ENCODE results near the gene PLXND1.

PLXND1 gene

GRCh38 chr3:129611446-129611800, 4.9 kb upstream of the PLXND1 start:
- TF ChIP-seq FOXM1 (IDR thresholded peaks at IDR 0.05; ENCODE audit: borderline replicate concordance, low read depth) (no peak), EP300 (IDR thresholded peaks at IDR 0.05; ENCODE audit: borderline replicate concordance) (no peak), TCF12 (IDR thresholded peaks at IDR 0.05; ENCODE audit: low read depth) (no peak), REST (IDR thresholded peaks at IDR 0.05; ENCODE audit: low read depth) (no peak), EGR1 (IDR thresholded peaks at IDR 0.05) (no peak), ZBTB7A (IDR thresholded peaks at IDR 0.05; ENCODE audit: low read depth) (no peak), RAD21 (IDR thresholded peaks at IDR 0.05; ENCODE audit: low read depth) (no peak), YY1 (IDR thresholded peaks at IDR 0.05; ENCODE audit: low read depth) (no peak), USF1 (IDR thresholded peaks at IDR 0.05) (no peak), CEBPB (IDR thresholded peaks at IDR 0.05) (no peak), NFIC (IDR thresholded peaks at IDR 0.05) (no peak), MAX (IDR thresholded peaks at IDR 0.05) (no peak), CREB1 (IDR thresholded peaks at IDR 0.05; ENCODE audit: low read depth) (no peak), TAF1 (IDR thresholded peaks at IDR 0.05; ENCODE audit: low read depth) (no peak), TEAD4 (IDR thresholded peaks at IDR 0.05) (no peak)

- TF ChIP-seq MAX (IDR thresholded peaks at IDR 0.05) = no peak
- no peak for TF ChIP-seq CEBPB (IDR thresholded peaks at IDR 0.05)
- TF ChIP-seq TAF1 (IDR thresholded peaks at IDR 0.05; ENCODE audit: low read depth) = no peak
- no peak for TF ChIP-seq FOXM1 (IDR thresholded peaks at IDR 0.05; ENCODE audit: borderline replicate concordance, low read depth)
- TF ChIP-seq EP300 (IDR thresholded peaks at IDR 0.05; ENCODE audit: borderline replicate concordance) = no peak
- TF ChIP-seq REST (IDR thresholded peaks at IDR 0.05; ENCODE audit: low read depth) = no peak
- no peak for TF ChIP-seq TEAD4 (IDR thresholded peaks at IDR 0.05)
- TF ChIP-seq TCF12 (IDR thresholded peaks at IDR 0.05; ENCODE audit: low read depth) = no peak
- TF ChIP-seq EGR1 (IDR thresholded peaks at IDR 0.05) = no peak
- TF ChIP-seq YY1 (IDR thresholded peaks at IDR 0.05; ENCODE audit: low read depth) = no peak
- no peak for TF ChIP-seq RAD21 (IDR thresholded peaks at IDR 0.05; ENCODE audit: low read depth)
- no peak for TF ChIP-seq NFIC (IDR thresholded peaks at IDR 0.05)
- TF ChIP-seq ZBTB7A (IDR thresholded peaks at IDR 0.05; ENCODE audit: low read depth) = no peak
- no peak for TF ChIP-seq CREB1 (IDR thresholded peaks at IDR 0.05; ENCODE audit: low read depth)
- no peak for TF ChIP-seq USF1 (IDR thresholded peaks at IDR 0.05)
Measured at GRCh38 chr3:129610276-129610675, 3.8 kb upstream of the PLXND1 start.

DNA sequence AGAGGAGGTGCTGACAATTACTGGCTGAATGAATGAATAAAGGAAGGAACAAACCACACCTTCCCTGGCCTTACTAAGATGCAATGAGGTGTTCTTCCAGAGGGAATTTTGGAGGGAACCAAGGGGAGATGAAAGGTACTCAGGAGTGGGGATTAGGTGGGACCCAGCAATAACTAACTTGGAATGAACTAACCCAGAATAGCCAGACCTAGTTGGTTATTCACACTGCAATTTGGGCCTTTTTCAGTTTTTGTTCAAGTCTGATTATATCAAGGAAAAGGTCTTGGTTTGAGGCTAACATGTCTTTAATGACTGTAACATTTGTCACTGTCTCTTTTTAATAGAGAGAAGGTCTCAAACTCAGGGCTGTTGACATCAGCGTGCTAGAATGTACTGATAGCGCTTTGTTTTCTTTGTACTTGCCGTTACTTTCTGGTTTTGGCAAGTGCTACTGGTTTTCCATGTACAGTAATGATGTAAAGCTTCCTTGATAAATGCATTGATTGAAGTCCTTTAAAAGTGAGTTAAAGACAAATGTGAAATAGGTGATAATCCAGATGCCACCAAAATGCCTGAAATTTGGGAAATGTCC, 3.2 kb upstream of the PLXND1 start:
- TF ChIP-seq ZBTB7A (IDR thresholded peaks at IDR 0.05; ENCODE audit: low read depth) (no peak), USF1 (IDR thresholded peaks at IDR 0.05) (no peak), NFIC (IDR thresholded peaks at IDR 0.05) (no peak), MAX (IDR thresholded peaks at IDR 0.05) (no peak)

- no peak for TF ChIP-seq FOXM1 (IDR thresholded peaks at IDR 0.05; ENCODE audit: borderline replicate concordance, low read depth)
- TF ChIP-seq EP300 (IDR thresholded peaks at IDR 0.05; ENCODE audit: borderline replicate concordance) = no peak
- TF ChIP-seq TCF12 (IDR thresholded peaks at IDR 0.05; ENCODE audit: low read depth) = no peak
- no peak for TF ChIP-seq MAX (IDR thresholded peaks at IDR 0.05)
- TF ChIP-seq NFIC (IDR thresholded peaks at IDR 0.05) = no peak
- no peak for TF ChIP-seq CEBPB (IDR thresholded peaks at IDR 0.05)
- TF ChIP-seq EGR1 (IDR thresholded peaks at IDR 0.05) = no peak
- TF ChIP-seq CREB1 (IDR thresholded peaks at IDR 0.05; ENCODE audit: low read depth) = no peak
- no peak for TF ChIP-seq USF1 (IDR thresholded peaks at IDR 0.05)
- no peak for TF ChIP-seq ZBTB7A (IDR thresholded peaks at IDR 0.05; ENCODE audit: low read depth)
- no peak for TF ChIP-seq RAD21 (IDR thresholded peaks at IDR 0.05; ENCODE audit: low read depth)
- no peak for TF ChIP-seq TAF1 (IDR thresholded peaks at IDR 0.05; ENCODE audit: low read depth)
- TF ChIP-seq REST (IDR thresholded peaks at IDR 0.05; ENCODE audit: low read depth) = no peak
- TF ChIP-seq YY1 (IDR thresholded peaks at IDR 0.05; ENCODE audit: low read depth) = no peak
- TF ChIP-seq TEAD4 (IDR thresholded peaks at IDR 0.05) = no peak
Measured at GRCh38 chr3:129608936-129609590, 2.6 kb upstream of the PLXND1 start.

Data from Ishikawa (cell line).